K562 (cell line): ENCODE measurements around the gene TMEM178A. TPM values are rescaled to one million over a fixed set of nuclear protein-coding genes. Genes with fewer than 3 reads are reported as not detected.

Source experiments
- ATAC-seq: fragments of 200-7000 bp; cut with Tn5 transposase; 3 replicates; pipeline ENCODE4 v1.9.1; 2020; ENCODE audit warnings: moderate library complexity
- BruUV-seq: library from RNA; stranded (reverse); fragments of 400-500 nt; replicated peaks from 2 replicates; lab custom pipeline; 2021; lab: Mats Ljungman, UMichigan
- CTCF ChIA-PET: fragments of 300-600 bp; formaldehyde crosslinking; extraction: SDS; loops from one replicate; lab custom pipeline; 2021; ENCODE audit warnings: low intra/inter-chr PET ratio; lab: Yijun Ruan, JAX
- POLR2A ChIA-PET: fragments of 300-600, 350-650 bp; sonication (Branson Sonifier 250); formaldehyde crosslinking; extraction: SDS; loops from one replicate; lab custom pipeline; 2021; ENCODE audit warnings: antibody characterized with exemption, inconsistent platforms; lab: Yijun Ruan, JAX
- DNase-seq, 4 experiments: peaks; one replicate each; pipeline versions ENCODE4 v3.0.0 to v3.0.0-alpha.2; 2011 to 2018; ENCODE audit warnings: low spot score in 3 of 4, mixed read lengths in 3 of 4; ENCODE audit errors: extremely low read depth in 1 of 4
- FAIRE-seq: peaks from 2 replicates; lab custom pipeline; 2011; peaks lifted over from hg19 to GRCh38; lab: Jason Lieb, UNC
- H2AFZ ChIP-seq: 2 replicates; pipeline ENCODE4 v1.6.0; 2011; ENCODE audit warnings: low read depth, low read length, control low read depth, inconsistent platforms
- H3K27ac ChIP-seq: fragments of 200-600 bp; 3 replicates; pipeline ENCODE4 v1.8.0; 2011; ENCODE audit warnings: low read depth, mild to moderate bottlenecking, control low read depth, inconsistent platforms, low read length, moderate library complexity, mixed read lengths; ENCODE audit errors: extremely low read depth
- H3K27me3 ChIP-seq, 2 experiments: fragments of 300-600 bp in 1 of 2; 2 replicates in 1 of 2; 3 replicates in 1 of 2; pipeline versions ENCODE4 v1.6.0 to v1.8.0; 2011; ENCODE audit warnings: inconsistent platforms in 2 of 2, low read length in 2 of 2, mild to moderate bottlenecking in 1 of 2, mixed read lengths in 1 of 2, moderate library complexity in 1 of 2; ENCODE audit not compliant: control insufficient read depth in 2 of 2, insufficient read depth in 2 of 2
- H3K36me3 ChIP-seq: fragments of 300-600 bp; 3 replicates; pipeline ENCODE4 v1.8.0; 2011; ENCODE audit warnings: mild to moderate bottlenecking, low read length, inconsistent platforms; ENCODE audit not compliant: control insufficient read depth, insufficient read depth
- H3K4me1 ChIP-seq, 2 experiments: fragments of 200-600 bp in 1 of 2; replicated peaks in 1 of 2; 2 replicates in 1 of 2; 3 replicates in 1 of 2; pipeline versions ENCODE4 v1.5.1 to v1.8.0; 2011; ENCODE audit warnings: inconsistent platforms in 2 of 2, low read length in 2 of 2, mild to moderate bottlenecking in 1 of 2, mixed read lengths in 1 of 2, moderate library complexity in 1 of 2; ENCODE audit not compliant: control insufficient read depth in 2 of 2, insufficient read depth in 2 of 2
- H3K4me2 ChIP-seq: 2 replicates; pipeline ENCODE4 v1.6.1; 2011; ENCODE audit warnings: low read length, control low read depth, inconsistent platforms, mixed read lengths; ENCODE audit not compliant: insufficient read depth
- H3K4me3 ChIP-seq: fragments of 200-600 bp; sonication (generic), shearing (Covaris generic); 2 replicates; pipeline ENCODE4 v1.5.1; 2016; ENCODE audit warnings: control low read depth, inconsistent platforms
- H3K79me2 ChIP-seq: fragments of 200-600 bp; 3 replicates; pipeline ENCODE4 v1.8.0; 2011; ENCODE audit warnings: low read length, inconsistent platforms; ENCODE audit not compliant: control insufficient read depth, insufficient read depth
- H3K9ac ChIP-seq, 2 experiments: 2 replicates each; pipeline versions ENCODE4 v1.6.0 to v1.6.1; 2011; ENCODE audit warnings: low read depth in 2 of 2, low read length in 2 of 2, control low read depth in 1 of 2, inconsistent platforms in 1 of 2, mild to moderate bottlenecking in 1 of 2, mixed read lengths in 1 of 2; ENCODE audit not compliant: insufficient read depth in 1 of 2
- H3K9me1 ChIP-seq: one replicate; pipeline ENCODE4 v1.6.0; 2011; ENCODE audit warnings: inconsistent platforms, mild to moderate bottlenecking, low read length, moderate library complexity; ENCODE audit not compliant: control insufficient read depth, insufficient read depth
- H3K9me3 ChIP-seq: replicated peaks from 2 replicates; pipeline ENCODE4 v1.5.1; 2011; ENCODE audit warnings: low read depth, low read length, inconsistent platforms; ENCODE audit not compliant: control insufficient read depth, insufficient read depth
- H4K20me1 ChIP-seq: replicated peaks from 2 replicates; pipeline ENCODE4 v1.6.1; 2011; ENCODE audit warnings: low read length, inconsistent platforms, mixed read lengths; ENCODE audit not compliant: control insufficient read depth, insufficient read depth
- E2F3 ChIP-seq: fragments of 250-450 bp; sonication (Bioruptor Pico); IDR thresholded peaks from 2 replicates; pipeline ENCODE4 v1.4.0; 2020; ENCODE audit warnings: mild to moderate bottlenecking
- NFIC ChIP-seq: fragments of 450-650 bp; IDR thresholded peaks from 2 replicates; pipeline ENCODE4 v1.6.1; 2017; ENCODE audit warnings: mild to moderate bottlenecking, inconsistent platforms
- RBM25 ChIP-seq: fragments of 200-400 bp; formaldehyde crosslinking; IDR thresholded peaks from 2 replicates; pipeline ENCODE4 v1.6.1; 2018; ENCODE audit warnings: low read length, low read depth, moderate library complexity; ENCODE audit not compliant: severe bottlenecking
- RNF219 ChIP-seq: fragments of 250-450 bp; sonication (Bioruptor Pico); IDR thresholded peaks from 2 replicates; pipeline ENCODE4 v1.5.0; 2022; ENCODE audit warnings: mild to moderate bottlenecking
- ZNF347 ChIP-seq: fragments of 450-650 bp; formaldehyde crosslinking; IDR thresholded peaks from 2 replicates; pipeline ENCODE4 v1.4.0; 2020; ENCODE audit warnings: low read depth, mild to moderate bottlenecking, moderate library complexity
- WGBS: fragments of 100-300 bp; shearing (Covaris generic); methylation state at CpG from one replicate; pipeline ENCODE4 v1.1.6; 2016; ENCODE audit warnings: low coverage, mixed read lengths; ENCODE audit not compliant: insufficient coverage; ENCODE audit errors: missing lambda C conversion rate; 5-methylcytosine and 5-hydroxymethylcytosine counted together
- in situ Hi-C: fragments of 300-500 bp; cut with MboI; formaldehyde crosslinking; loops from 4 replicates; pipeline ENCODE4 v1.15.0; 2018; ENCODE audit warnings: inconsistent platforms, mixed read lengths
- intact Hi-C: fragments of 100-400 bp; cut with micrococcal nuclease; formaldehyde crosslinking; loops from 2 replicates; pipeline ENCODE4 v1.14.2; 2022
- polyA plus RNA-seq, 8 experiments: library from polyadenylated mRNA; depleted of rRNA in 4 of 8; stranded (reverse) in 5 of 8; unstranded in 3 of 8; fragments of >200 nt; fragmentation: Nextera tagmentation in 2 of 8; fragmentation: Illumina TruSeq in 1 of 8; extraction: Ambion mirVana in 2 of 8; extraction: Trizol in 1 of 8; gene quantifications; 2 replicates each; pipeline versions ENCODE4 v1.2.1 to v1.2.3, GENCODE V29; 2011 to 2014; ENCODE audit warnings: inconsistent platforms in 1 of 8, missing spikeins in 1 of 8
- total RNA-seq, 7 experiments: library from RNA; depleted of rRNA in 6 of 7; stranded (reverse); fragments of >200 nt in 6 of 7; fragmentation: Illumina TruSeq in 2 of 7; extraction: Trizol in 2 of 7; gene quantifications; 2 replicates each; pipeline versions ENCODE4 v1.2.1 to v1.2.3, GENCODE V29; 2011 to 2021; ENCODE audit warnings: low replicate concordance in 1 of 7

The TMEM178A gene
- total and polyA plus RNA-seq, 9 of the 15 experiments (the other 6 are each of a cell fraction or from before 2014, with no cell fraction given), result 0.04 to 0.17 TPM; not detected in 7

GRCh38 chr2:39659765-39660611, 5.7 kb upstream of the TMEM178A start:
- Histone ChIP-seq H3K4me1 (no peaks in the 10 kb centered on the region), H3K79me2 (no peaks in the 10 kb centered on the region), H3K9ac (no peak overlapping the region), H3K4me2 (no peak overlapping the region), H3K27ac (no peak overlapping the region), H3K4me3 (no peak overlapping the region), H3K9me1 (no peaks in the 10 kb centered on the region), H3K9me3 (no peaks in the 10 kb centered on the region), H3K36me3 (no peaks in the 10 kb centered on the region), H4K20me1 (no peaks in the 10 kb centered on the region; the same call in 1 of the 2 replicates), H3K27me3 (peaks cover 9% of the 10 kb centered on the region in 2 experiments; a peak in 4 of 5 replicates), H2AFZ (no peak overlapping the region)
- ChIA-PET POLR2A (no interaction called here), CTCF (no interaction called here)
- no peak for FAIRE-seq
- TF ChIP-seq NFIC (no peak), E2F3 (CRISPR knock-in tag) (no peak), RBM25 (peak; percentile 24), RNF219 (CRISPR knock-in tag) (no peak), ZNF347 (no peak)
- no peak for ATAC-seq
- in situ Hi-C loops, result no loop called here
- intact Hi-C loops, result no loop called here
- BruUV-seq, result no TSS peak
- DNase-seq, result no peak
- 0% methylated on average over 3 of the region's 3 CpGs for whole genome bisulfite sequencing
